ENCODE data around the gene MIAT.

The MIAT gene

GRCh38 chr22:26680485-26680884, 23.1 kb downstream of the MIAT start:
- TF ChIP-seq EZH2phosphoT487 (conservative IDR thresholded peaks at IDR 0.05; ENCODE audit: low read length): no peak
- H3K36me3 ChIP-seq (ENCODE audit: low read length): no peaks in the 10 kb centered on the region
- H2AFZ ChIP-seq (ENCODE audit: low read depth, low read length, severe bottlenecking): no peak overlapping the region
- no peak overlapping the region for H3K4me3 ChIP-seq (ENCODE audit: insufficient read depth, low read length, poor library complexity, severe bottlenecking)
- no peaks in the 10 kb centered on the region for H3K9me2 ChIP-seq (replicated peaks; ENCODE audit: insufficient read depth, low read length)
- H3F3A ChIP-seq (ENCODE audit: insufficient read depth): no peaks in the 10 kb centered on the region
- H3K9me3 ChIP-seq (ENCODE audit: insufficient read depth, low read length): no peaks in the 10 kb centered on the region
- no peak overlapping the region for H3K27ac ChIP-seq (ENCODE audit: low read depth, low read length)
- H3K79me2 ChIP-seq (ENCODE audit: insufficient read depth, low read length): peaks cover 40% of the 10 kb centered on the region
- H3K27me3 ChIP-seq (ENCODE audit: low read length): no peaks in the 10 kb centered on the region
- H3K9ac ChIP-seq (ENCODE audit: low read length): no peak overlapping the region
- H3K4me2 ChIP-seq (ENCODE audit: low read depth, low read length, poor library complexity, severe bottlenecking): no peak overlapping the region
- no peaks in the 10 kb centered on the region; the same call in 1 of the 2 replicates for H4K20me1 ChIP-seq (ENCODE audit: low read depth, low read length)

GRCh38 chr22:26681395-26681821, 24.0 kb downstream of the MIAT start:
- H3K79me2 ChIP-seq (ENCODE audit: insufficient read depth, low read length): peaks cover 30% of the 10 kb centered on the region
- no peak overlapping the region for H2AFZ ChIP-seq (ENCODE audit: low read depth, low read length, severe bottlenecking)
- H3K9ac ChIP-seq (ENCODE audit: low read length): no peak overlapping the region
- no peaks in the 10 kb centered on the region; the same call in 1 of the 2 replicates for H4K20me1 ChIP-seq (ENCODE audit: low read depth, low read length)
- H3K27me3 ChIP-seq (ENCODE audit: low read length): no peaks in the 10 kb centered on the region
- H3K27ac ChIP-seq (ENCODE audit: low read depth, low read length): no peak overlapping the region
- no peak overlapping the region for H3K4me2 ChIP-seq (ENCODE audit: low read depth, low read length, poor library complexity, severe bottlenecking)
- H3F3A ChIP-seq (ENCODE audit: insufficient read depth): no peaks in the 10 kb centered on the region
- no peaks in the 10 kb centered on the region for H3K9me3 ChIP-seq (ENCODE audit: insufficient read depth, low read length)
- no peaks in the 10 kb centered on the region for H3K9me2 ChIP-seq (replicated peaks; ENCODE audit: insufficient read depth, low read length)
- H3K4me3 ChIP-seq (ENCODE audit: insufficient read depth, low read length, poor library complexity, severe bottlenecking): no peak overlapping the region
- no peaks in the 10 kb centered on the region for H3K36me3 ChIP-seq (ENCODE audit: low read length)
- TF ChIP-seq EZH2phosphoT487 (conservative IDR thresholded peaks at IDR 0.05; ENCODE audit: low read length) (no peak), CTCF (IDR thresholded peaks at IDR 0.05; ENCODE audit: insufficient read depth, low read length, poor library complexity, severe bottlenecking) (no peak)

- no peak overlapping the region for H3K4me2 ChIP-seq (ENCODE audit: low read depth, low read length, poor library complexity, severe bottlenecking)
- H4K20me1 ChIP-seq (ENCODE audit: low read depth, low read length): no peaks in the 10 kb centered on the region; the same call in 1 of the 2 replicates
- no peak overlapping the region for H2AFZ ChIP-seq (ENCODE audit: low read depth, low read length, severe bottlenecking)
- H3K4me3 ChIP-seq (ENCODE audit: insufficient read depth, low read length, poor library complexity, severe bottlenecking): no peak overlapping the region
- no peaks in the 10 kb centered on the region for H3K27me3 ChIP-seq (ENCODE audit: low read length)
- H3F3A ChIP-seq (ENCODE audit: insufficient read depth): no peaks in the 10 kb centered on the region
- H3K9me3 ChIP-seq (ENCODE audit: insufficient read depth, low read length): no peaks in the 10 kb centered on the region
- peaks cover 17% of the 10 kb centered on the region for H3K79me2 ChIP-seq (ENCODE audit: insufficient read depth, low read length)
- no peaks in the 10 kb centered on the region; the same call in 1 of the 2 replicates for H3K9me2 ChIP-seq (replicated peaks; ENCODE audit: insufficient read depth, low read length)
- no peak overlapping the region for H3K27ac ChIP-seq (ENCODE audit: low read depth, low read length)
- no peak overlapping the region for H3K9ac ChIP-seq (ENCODE audit: low read length)
- H3K36me3 ChIP-seq (ENCODE audit: low read length): no peaks in the 10 kb centered on the region
- no peak for TF ChIP-seq EZH2phosphoT487 (conservative IDR thresholded peaks at IDR 0.05; ENCODE audit: low read length)
- no peak for TF ChIP-seq CTCF (IDR thresholded peaks at IDR 0.05; ENCODE audit: insufficient read depth, low read length, poor library complexity, severe bottlenecking)
Measured at GRCh38 chr22:26684168-26684567, 26.8 kb downstream of the MIAT start.

GRCh38 chr22:26685601-26686000, 28.2 kb downstream of the MIAT start:
- no peaks in the 10 kb centered on the region for H3K27me3 ChIP-seq (ENCODE audit: low read length)
- H2AFZ ChIP-seq (ENCODE audit: low read depth, low read length, severe bottlenecking): no peak overlapping the region
- H3K4me2 ChIP-seq (ENCODE audit: low read depth, low read length, poor library complexity, severe bottlenecking): no peak overlapping the region
- H3K9ac ChIP-seq (ENCODE audit: low read length): no peak overlapping the region
- no peaks in the 10 kb centered on the region for H3F3A ChIP-seq (ENCODE audit: insufficient read depth)
- no peaks in the 10 kb centered on the region; the same call in 1 of the 2 replicates for H4K20me1 ChIP-seq (ENCODE audit: low read depth, low read length)
- no peaks in the 10 kb centered on the region; the same call in 1 of the 2 replicates for H3K9me2 ChIP-seq (replicated peaks; ENCODE audit: insufficient read depth, low read length)
- H3K9me3 ChIP-seq (ENCODE audit: insufficient read depth, low read length): no peaks in the 10 kb centered on the region
- H3K36me3 ChIP-seq (ENCODE audit: low read length): no peaks in the 10 kb centered on the region
- peaks cover 12% of the 10 kb centered on the region for H3K79me2 ChIP-seq (ENCODE audit: insufficient read depth, low read length)
- H3K4me3 ChIP-seq (ENCODE audit: insufficient read depth, low read length, poor library complexity, severe bottlenecking): no peak overlapping the region
- TF ChIP-seq CTCF (IDR thresholded peaks at IDR 0.05; ENCODE audit: insufficient read depth, low read length, poor library complexity, severe bottlenecking): no peak
- TF ChIP-seq EZH2phosphoT487 (conservative IDR thresholded peaks at IDR 0.05; ENCODE audit: low read length): no peak
- H3K27ac ChIP-seq (ENCODE audit: low read depth, low read length): no peak overlapping the region
